ENCODE results near the gene ACTG1.

ACTG1 gene

DNA sequence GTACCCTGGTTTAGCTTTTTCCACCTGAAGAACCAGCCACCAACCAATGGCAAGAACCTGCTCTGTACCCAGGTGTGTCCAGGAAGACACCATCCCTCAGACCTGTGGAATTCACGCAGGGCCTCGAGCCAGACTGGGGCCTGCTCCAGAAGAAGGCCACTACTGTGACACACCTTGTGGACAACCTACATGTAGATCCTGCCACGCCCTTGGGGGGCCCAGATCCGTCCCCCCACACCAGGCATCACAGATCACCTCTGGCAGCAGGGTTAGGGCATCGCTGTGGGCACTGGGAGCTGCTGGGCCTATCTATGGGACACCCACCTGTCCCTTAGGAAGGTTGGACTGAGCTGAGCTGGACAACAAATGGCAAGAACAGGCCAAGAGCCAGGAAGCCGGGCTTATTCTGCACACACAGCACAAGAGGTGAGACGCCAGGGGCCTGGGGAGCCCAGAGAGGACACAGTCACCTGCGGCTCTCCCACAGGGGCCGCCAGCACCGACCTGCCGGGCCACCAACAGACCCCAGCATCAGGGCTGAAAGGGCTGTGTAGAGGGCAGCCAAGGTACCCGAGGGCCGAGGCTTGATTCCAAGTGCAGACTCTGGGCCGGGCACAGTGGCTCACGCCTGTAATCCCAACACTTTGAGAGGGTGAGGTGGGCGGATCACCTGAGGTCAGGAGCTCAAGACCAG is 31.8 kb upstream of the ACTG1 start:
- no peak for DNase-seq

DNA sequence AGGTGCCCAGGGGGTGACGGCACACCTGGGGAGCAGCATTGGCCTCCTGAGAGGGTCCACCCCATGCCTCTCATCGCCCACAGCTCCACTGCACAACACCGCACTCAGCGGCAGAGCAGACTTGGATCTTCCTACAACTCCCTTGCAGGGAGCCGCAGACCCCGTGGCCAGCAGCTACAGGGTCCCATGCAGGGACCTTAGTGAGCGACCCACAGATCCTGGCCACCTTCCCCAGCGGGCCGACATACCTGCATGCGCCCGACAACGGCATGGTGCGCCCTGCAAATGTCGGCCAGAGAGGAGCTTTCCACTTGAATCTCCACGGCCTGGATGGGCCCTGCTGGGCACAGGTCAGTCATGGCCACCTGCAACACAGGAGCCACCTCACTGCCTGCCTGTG is 31.2 kb upstream of the ACTG1 start:
- DNase-seq = no peak

DNA sequence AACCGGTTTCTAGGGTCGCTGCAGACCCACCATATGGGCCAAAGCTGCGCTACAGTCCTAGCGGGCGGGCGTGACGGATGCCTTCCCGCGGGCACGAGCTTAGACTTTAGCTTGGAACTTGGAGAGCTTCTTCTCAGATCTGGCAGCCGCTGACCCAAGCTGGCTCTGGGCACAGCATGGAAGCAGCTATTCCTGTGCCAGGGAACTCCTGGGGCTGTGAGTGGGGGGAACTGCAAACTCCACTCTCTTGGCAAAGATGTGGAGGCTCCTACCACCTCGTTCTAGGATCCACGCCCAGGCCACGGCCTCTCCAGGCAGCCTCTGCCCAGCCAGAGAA is 30.7 kb upstream of the ACTG1 start:
- DNase-seq = no peak

DNA sequence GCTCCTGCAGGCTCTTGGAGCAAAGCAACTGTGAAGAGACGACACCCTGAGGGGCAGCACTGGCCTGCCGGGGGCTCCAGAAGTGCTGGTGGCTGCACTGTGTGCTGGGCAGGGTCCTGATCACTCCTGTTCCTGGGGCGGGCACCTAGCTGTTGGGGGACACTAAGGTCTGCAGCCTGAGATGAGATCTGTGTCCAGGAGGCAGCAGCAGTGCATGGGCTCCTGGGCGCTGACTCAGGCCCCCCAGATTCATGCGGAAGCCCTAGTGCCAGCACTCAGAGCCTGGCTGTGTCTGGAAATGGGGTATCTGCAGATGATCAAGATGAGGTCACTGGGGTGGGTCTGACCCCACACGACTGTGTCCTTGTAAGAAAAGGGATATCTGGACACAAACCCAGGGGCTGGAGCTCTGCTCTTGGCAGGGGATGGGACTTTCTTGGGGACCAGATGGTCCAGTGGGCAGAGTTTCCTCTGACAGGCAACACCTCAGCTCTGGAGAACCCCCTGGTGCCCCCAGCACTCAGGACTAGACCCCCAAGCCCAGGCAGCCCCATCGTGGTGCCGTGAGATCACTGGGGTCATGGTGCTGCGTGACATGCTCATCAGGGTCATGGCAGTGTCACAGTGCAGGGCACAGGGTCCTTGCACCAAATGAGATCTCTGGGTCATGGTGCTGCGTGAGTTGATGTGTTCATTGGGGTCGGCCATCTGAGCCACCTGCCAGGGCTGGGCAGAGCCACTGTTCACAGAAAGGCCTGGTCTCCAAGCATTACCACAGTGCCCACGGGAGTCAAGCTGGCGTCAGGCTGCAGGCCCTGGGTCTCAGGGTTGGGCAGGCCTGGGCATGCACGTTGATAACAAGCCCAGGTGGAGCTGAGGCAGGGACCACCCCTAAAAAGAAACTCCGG is 30.1 kb upstream of the ACTG1 start:
- DNase-seq = no peak

DNA sequence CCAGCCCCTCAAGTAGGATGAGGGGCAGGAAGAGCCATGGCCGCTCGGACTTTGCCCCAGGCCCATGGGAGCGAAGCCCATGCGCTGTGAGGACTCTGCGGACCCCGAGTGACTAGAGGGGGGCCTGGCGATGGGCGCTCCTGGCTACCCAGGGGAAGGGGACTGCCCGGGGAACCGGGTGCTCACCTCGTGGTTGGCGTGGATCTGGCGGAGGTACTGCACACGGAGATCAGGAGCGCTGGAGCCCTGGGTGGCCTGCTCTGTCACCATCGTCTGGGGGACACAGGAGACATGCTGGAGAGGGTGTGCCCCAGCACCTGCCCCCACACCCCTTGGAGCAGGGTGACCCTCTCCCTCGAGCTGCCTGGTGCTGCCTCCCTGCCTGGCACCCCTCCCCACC is 28.5 kb upstream of the ACTG1 start:
- DNase-seq = no peak

DNA sequence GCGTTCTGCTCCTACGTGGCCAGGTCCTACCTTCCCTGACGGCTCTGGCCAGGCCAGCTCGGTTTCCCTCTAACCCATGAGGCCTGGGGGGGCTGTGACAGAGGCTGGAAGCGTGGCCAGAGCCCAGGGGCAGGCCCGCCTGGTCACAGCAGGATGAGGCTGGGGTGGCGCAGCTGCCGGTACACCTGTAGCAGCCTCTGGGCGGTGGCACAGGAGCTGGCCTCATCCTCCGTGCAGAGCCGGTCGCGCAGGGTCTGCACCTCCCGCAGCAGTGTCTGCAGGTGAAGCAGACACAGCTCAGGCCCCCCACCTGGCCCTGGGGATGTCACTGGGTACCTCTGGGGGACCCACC is 28.1 kb upstream of the ACTG1 start:
- DNase-seq = no peak

DNA sequence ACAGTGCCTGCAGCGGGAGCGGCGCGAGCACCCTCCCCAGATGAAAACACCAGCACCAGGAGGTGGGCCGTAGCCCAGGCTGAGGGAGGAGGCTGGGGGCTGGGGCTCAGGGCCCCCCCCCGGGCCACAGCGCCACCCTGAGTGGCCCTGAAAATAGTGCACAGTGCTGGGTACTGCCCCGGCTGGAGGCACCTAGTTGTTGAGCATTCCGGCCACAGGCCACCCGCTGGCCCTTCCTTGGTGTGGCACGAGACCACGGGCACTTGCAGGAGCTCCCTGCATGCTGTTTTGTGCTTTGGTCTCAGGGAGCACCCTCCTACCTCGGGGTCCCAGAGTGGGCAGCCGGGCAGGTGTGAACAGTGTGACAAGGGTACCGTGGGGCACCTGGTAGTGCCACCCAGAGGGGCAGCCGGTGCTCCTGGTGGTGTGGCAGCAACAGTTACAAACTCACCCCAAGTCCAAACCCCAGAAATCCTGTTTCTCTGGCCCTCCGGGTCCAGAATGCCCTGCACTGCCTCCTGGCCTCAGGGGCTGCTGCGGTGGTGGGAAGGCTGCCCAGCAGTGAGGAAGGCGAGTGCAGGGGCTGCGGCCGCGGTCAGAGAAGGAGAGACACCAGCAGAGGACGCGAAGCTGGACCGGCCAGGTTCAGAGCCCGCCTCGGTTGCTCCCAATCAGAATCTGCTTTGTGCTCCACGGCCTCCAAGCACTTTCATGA is 27.5 kb upstream of the ACTG1 start:
- no peak for DNase-seq

DNA sequence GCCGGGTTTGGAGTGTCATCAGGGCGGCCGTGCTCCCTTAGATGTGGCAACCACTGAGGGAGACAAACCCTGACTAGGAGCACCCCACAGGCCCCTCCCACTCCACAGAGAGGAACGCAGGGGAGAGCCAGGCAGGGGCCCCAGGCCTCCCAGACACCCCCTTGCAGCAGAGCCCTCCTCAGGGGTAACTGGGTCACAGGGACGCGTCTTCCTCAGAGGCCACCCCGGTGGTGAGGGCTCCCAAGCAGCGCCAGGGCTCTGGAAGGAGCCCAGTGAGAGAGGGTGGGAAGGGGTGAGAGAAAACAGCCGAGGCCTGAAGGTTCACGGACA is 26.9 kb upstream of the ACTG1 start:
- DNase-seq = no peak

DNA sequence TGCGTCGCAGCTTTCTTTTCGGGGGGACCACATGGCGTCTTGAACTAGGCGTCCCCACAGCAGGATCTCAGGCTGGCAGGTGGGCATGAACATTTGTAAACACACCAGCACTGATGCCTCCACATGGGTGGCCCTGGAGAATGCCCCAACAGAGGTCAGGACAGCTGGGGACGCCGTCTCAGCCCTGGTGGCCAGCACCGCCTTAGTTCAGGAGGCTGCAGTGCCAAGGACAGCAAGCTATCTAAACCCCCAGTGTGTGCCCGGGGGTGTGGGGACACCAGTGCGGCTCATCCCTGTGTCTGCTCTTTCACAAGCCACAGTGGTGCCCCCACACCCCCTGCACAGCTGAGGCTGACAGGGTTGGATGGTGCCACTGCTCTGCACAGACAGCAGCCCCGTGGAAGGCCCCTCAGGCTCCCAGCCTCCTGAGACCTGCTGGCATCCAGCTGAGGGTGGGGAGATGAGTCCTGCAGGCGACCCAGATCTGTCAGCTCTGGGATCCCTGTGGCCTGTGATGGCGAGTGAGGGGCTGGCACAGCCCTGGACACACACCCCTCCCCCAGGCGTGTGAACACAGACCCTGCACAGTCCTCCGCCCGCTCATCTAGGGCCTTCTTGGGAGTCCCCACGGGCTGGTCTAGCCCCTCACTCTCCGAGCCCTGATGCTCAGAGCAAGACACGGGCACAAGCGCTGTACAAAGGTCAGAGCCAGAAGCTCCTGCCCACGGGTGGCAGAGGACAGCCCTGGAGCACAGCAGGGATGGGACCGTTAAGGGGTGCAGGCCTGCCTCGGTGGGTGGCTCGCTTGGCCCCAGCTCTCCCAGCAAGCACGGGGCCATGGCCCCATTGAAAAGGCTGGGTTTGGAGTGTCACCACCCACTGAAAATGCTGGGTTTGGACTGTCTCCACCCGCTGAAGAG is 26.3 kb upstream of the ACTG1 start:
- no peak for DNase-seq

DNA sequence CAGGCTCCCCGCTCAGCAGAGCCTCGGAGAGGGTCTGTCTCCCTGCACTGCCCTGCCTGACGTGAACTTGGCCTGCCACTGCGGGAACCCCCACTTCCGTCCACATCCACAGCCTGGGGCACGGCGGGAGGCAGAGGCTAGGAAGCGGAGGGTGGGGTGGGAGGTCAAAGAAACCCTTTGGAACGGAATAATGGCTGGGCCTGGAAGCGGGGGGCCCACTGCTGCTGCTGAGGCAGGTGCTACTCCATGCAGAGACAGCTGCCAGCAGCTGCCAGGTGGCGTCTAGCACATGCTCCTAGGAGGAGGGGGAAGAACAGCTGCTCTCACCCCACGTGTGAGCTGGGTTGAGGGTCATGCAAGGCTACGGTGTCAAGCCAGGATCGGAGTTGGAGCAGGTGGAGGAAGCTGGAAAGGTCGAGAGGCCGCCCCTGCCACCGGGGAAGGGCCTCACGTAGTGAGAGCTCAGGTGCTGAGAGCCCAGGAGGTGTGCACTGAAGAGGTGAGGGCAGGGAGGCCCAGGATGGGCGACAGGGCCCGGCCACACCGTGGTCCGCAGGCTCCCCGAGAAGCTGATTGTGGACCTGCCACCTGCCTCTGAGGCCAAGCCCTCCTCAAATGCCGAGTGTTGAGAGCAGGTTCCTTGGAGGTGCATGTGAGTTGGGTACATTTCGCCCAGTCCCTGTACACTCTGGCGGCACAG is 25.4 kb upstream of the ACTG1 start:
- DNase-seq = peak; percentile 98

DNA sequence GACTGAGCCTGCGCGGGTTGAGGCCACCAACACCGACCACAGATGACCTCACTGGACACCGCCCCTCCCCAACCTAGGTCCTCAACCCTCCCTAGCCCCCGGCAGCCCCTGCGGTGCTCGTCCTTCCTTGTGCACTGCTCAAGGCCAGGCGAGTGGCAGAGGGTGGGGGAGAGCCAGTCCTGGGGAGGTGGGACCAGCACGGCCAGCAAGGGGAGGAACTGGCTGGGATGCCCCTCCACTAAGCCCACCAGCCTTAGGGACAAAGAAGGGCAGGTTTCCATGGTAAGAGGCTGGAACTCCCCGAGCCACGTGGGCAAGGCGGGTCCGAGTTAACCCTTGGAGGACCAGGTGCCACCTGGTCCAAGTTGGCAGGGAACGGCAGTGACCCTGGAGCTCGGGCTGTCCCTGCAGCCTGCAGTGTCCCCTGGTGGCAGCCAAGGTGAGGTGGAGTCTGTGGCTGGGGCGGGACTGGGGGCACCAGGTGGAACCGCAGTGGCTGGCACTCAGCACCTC is 24.8 kb upstream of the ACTG1 start:
- DNase-seq = peak; percentile 92

DNA sequence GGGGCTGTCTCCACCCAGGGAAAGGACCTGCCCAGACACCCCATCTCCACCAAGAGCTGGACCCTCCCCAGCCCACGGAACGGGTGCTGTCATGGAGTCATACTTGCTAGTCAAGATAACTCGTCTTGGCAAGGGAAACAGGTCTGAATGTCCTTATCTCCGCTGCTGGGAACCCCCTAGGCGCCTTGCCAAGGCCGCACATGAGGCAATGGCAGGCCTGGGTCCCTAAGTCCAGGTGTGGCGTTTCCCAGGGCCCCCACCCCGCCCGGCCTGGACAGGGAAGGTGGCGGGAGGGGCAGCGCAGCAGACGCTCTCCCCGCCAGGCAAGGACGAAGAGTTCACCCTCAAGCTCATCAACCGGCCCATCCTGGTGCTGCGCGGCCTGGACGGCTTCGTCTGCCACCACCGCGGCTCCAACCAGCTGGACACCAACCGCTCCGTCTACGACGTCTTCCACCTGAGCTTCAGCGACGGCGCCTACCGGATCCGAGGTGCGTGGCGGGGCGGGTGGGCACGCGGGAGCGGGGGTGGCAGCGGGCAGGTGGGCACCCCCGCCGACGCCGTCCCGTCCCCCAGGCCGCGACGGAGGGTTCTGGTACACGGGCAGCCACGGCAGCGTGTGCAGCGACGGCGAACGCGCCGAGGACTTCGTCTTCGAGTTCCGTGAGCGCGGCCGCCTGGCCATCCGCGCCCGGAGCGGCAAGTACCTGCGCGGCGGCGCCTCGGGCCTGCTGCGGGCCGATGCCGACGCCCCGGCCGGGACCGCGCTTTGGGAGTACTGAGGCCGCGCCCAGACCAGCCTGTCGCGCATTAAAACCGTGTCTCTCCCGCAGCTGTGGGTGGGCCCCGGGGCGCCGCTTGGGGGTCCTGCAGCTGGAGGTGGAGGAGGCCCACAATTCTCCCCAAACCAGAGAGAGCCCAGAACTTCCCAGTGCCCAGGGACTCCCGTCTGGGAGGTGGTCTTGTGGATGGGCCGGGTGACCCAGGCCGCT is 24.0 kb upstream of the ACTG1 start:
- DNase-seq = no peak

DNA sequence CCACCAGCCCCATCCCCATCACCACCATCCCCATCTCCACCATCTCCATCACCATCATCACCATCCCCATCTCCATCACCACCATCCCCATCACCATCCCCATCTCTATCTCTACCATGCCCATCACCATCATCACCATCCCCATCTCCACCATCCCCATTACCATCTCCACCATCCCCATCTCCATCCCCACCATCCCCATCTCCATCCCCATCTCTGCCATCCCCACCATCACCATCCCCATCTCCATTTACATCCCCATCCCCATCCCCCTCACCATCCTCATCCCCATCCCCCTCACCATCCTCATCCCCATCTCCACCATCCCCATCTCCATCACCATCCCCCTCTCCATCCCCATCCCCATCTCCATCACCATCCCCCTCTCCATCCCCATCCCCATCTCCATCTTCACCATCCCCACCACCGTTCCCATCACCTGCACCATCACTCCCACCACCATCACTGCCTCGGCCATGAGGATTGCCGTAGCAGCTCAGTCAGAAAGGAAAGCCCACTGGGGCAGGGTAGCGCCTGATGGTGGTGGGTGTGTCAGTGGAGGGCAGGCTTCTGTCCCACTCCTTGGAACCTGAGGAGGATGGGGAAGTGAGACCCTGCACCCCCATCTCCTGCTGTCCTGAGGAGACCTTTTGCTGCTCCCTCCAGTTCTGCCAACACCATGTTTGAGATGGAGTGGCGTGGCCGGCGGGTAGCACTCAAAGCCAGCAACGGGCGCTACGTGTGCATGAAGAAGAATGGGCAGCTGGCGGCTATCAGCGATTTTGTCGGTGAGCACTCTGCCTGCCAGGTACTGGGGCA is 23.1 kb upstream of the ACTG1 start:
- DNase-seq = no peak

DNA sequence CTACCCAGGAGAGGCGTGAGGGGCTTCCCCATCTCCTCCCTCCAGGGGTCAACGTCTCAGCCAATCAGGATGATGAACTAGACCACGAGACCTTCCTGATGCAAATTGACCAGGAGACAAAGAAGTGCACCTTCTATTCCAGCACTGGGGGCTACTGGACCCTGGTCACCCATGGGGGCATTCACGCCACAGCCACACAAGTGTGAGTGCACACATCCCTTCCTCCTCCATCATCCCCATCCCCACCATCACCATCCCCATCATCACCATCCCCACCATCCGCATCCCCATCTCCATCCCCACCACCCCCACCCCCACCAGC is 22.4 kb upstream of the ACTG1 start:
- DNase-seq = no peak

DNA sequence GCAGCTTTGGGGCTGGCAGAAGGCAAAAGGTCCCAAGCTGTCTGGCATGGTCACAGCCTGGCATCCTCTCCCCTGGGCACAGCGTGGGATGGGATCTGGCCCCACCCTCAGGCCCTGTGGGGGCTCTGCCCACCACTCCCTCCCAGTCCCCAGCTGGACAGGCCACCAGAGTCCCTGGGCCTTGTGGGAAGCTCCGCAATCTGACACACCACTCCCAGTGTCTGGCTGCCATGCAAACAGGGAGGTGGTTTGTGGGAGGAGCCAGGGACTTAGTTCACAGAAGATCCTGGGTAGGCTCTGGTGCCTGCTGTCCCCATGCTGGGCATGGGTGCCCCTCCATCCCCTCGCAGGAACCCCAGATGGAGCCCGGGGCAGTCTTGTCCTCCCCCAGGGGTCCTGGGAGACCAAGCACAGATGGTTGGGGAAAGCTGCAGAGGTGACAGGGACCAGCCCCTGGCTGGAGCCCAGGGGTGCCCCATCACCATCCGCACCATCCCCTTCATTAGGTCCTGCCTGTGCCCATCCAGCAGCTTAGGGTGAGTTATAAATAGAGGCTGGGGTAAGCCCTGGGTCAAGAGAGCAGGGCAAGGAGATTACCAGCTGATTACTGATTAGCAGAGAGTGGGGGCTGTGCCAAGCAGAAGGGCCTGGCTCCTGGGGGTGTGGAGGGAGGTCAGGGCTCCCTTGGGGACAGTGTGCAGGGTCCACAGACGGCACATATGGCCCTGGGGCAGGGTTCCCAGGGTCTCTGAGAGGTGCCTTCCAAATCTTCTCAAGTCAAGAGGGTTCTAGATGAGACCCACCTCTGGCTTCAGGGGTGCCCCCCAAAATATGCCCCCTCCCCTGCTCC is 21.8 kb upstream of the ACTG1 start:
- peak; percentile 22 for DNase-seq

DNA sequence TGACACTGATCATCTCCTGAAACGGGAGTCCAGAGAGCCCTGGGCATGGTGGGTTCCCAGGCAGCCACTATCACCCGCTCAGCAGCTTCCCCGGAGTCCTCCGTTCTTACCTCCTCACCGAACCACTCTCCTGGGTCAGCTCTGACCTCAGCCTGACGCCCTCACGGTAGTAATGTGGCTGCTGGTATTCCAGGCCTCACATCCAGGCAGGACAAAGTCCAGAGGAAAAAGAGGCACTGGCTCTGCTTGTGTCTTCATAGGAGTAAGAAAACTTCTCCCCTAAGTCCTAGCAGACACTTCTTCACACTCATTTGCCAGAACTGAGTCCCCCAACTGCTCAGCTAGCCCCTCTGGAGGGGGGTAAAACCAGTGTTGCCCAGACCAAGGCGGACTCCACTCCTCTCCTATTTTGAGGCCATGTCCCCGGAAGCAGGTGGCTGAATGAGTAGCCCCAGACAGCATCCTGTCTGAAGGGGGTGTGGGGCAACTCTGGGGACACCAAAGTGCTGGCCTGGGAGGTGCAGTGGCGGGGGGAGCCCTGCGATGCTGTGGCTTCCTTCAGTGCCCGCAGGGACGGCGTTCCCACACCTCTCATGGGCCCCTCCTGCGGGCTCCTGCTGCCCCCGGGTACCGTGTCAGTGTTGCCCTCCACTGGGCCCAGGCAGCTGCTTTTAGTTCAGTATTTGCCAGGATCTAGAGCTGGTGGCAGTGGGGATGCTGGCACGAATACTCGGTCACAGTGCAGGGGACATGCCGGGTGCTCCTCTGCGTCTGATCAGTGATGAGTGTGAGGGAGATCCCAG is 20.9 kb upstream of the ACTG1 start:
- no peak for DNase-seq

DNA sequence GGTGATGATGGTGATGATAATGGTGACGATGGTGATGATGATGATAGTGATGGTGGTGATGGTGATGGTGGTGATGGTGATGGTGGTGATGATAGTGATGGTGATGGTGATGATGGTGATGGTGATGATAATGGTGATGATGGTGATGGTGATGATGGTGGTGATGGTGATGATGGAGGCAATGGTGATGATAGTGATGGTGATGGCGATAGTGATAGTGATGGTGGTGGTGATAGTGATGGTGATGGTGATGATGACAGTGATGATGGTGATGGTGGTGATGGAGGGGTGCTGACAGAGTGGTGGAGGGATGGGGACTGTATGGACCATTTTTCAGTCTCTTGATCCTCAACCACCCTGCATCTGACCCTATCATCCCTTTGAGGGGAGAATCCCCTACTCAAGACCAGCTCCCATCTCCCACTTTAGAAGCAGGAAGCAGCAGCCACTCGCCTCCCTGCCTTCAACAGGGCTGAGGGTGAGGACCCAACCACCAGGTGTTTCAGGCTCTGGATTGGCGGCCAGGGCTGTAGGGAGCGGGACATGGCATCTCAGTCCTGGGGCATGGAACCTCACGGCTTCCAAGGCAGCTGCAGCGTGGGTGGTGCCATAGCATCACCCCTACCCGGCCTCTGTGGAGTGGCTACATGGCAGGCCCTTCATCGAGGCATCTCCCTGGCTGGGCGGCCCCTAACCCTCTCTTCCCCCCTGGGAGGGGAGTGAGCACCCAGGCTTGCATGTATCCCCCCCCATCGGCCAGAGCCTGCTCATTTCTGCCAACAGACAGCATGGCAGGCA is 20.1 kb upstream of the ACTG1 start:
- no peak for DNase-seq
